Transverse colon (tissue), 4 donors: ENCODE results near the gene OLFML3. TPM values are rescaled to one million over a fixed set of nuclear protein-coding genes. Genes with fewer than 3 reads are reported as not detected.

Source experiments
- DNase-seq: peaks from one replicate; pipeline ENCODE4 v3.0.0-alpha.2; 2019
- H3K27ac ChIP-seq, 4 donors: fragments of 200-600 bp; sonication (generic); 2 replicates each; pipeline ENCODE4 v1.5.1; 2016 to 2018; ENCODE audit warnings: inconsistent platforms in 4 of 4
- H3K27me3 ChIP-seq: fragments of 200-600 bp; sonication (generic); 2 replicates; pipeline ENCODE4 v1.5.1; 2017; ENCODE audit warnings: inconsistent platforms
- H3K36me3 ChIP-seq, 4 donors: fragments of 200-600 bp; sonication (generic); 2 replicates each; pipeline ENCODE4 v1.5.1; 2017 to 2019; ENCODE audit warnings: inconsistent platforms in 4 of 4
- H3K4me1 ChIP-seq, 4 donors: fragments of 200-600 bp; sonication (generic); 2 replicates each; pipeline ENCODE4 v1.5.1; 2017 to 2020; ENCODE audit warnings: inconsistent platforms in 4 of 4
- H3K4me3 ChIP-seq, 4 donors: fragments of 200-600 bp; sonication (generic); 1 replicate in 1 of 4; 2 replicates in 3 of 4; pipeline versions ENCODE4 v1.5.1 to v1.6.1; 2017 to 2019; ENCODE audit warnings: inconsistent platforms in 4 of 4
- H3K9me3 ChIP-seq, 2 donors: fragments of 200-600 bp; sonication (generic); 2 replicates each; pipeline ENCODE4 v1.5.1; 2017 to 2019; ENCODE audit warnings: inconsistent platforms in 2 of 2
- EP300 ChIP-seq: sonication (generic); formaldehyde crosslinking; IDR thresholded peaks from one replicate; pipeline ENCODE4 v1.6.1; 2017; ENCODE audit warnings: antibody characterized with exemption, low read depth
- POLR2A ChIP-seq: fragments of 450-650 bp; IDR thresholded peaks from one replicate; pipeline ENCODE4 v1.6.1; 2016; ENCODE audit warnings: antibody characterized with exemption, mild to moderate bottlenecking, moderate library complexity
- POLR2AphosphoS5 ChIP-seq, 3 donors: sonication (generic); formaldehyde crosslinking; IDR thresholded peaks; one replicate each; pipeline ENCODE4 v1.6.1; 2016; ENCODE audit warnings: antibody characterized with exemption in 3 of 3
- WGBS, 2 donors: methylation state at CpG; one replicate each; pipeline ENCODE4 v1.1.5; 2018; ENCODE audit warnings: low coverage in 1 of 2; 5-methylcytosine and 5-hydroxymethylcytosine counted together
- in situ Hi-C, 4 donors: fragments of 200-750 bp; cut with MboI; loops; one replicate each; pipeline versions ENCODE4 v1.15.0 to v1.15.1; 2017; ENCODE audit warnings: low sequenced_read_pairs in 3 of 4, low pct_ligation_motif_present in 1 of 4, low pct_unique_long_range_greater_than_20kb in 1 of 4
- intact Hi-C: fragments of 100-400 bp; cut with DNase I; formaldehyde crosslinking; loops from one replicate; pipeline ENCODE4 v1.15.1; 2023; ENCODE audit warnings: low total_unique reads
- total RNA-seq, 4 donors: library from RNA; depleted of rRNA; stranded (reverse); fragments of >200 nt; gene quantifications; one replicate each; pipeline ENCODE4 v1.1.0, GENCODE V29; 2016
- TF ChIP-seq, protein P1 (sequence below), 5 experiments: fragments of 200-600 bp in 3 of 5; fragments of 450-650 bp in 2 of 5; sonication (generic) in 3 of 5; IDR thresholded peaks; 1 replicate in 2 of 5; 2 replicates in 3 of 5; pipeline ENCODE4 v1.5.1; 2016 to 2017; ENCODE audit warnings: antibody characterized with exemption in 5 of 5, inconsistent platforms in 3 of 5, mild to moderate bottlenecking in 2 of 5, moderate library complexity in 1 of 5

The OLFML3 gene
- total RNA-seq, 4 donors from 2014 or later, result 15.7 to 29.2 (median 24.3) TPM

GRCh38 chr1:113983826-113984225 lies 4.6 kb downstream of the OLFML3 start:
- DNase-seq, result no peak
- H3K27me3 ChIP-seq, result no peaks in the 10 kb centered on the region
- no peak overlapping the region for H3K4me3 ChIP-seq
- H3K36me3 ChIP-seq, result no peaks in the 10 kb centered on the region
- no peak for TF ChIP-seq POLR2A
- TF ChIP-seq POLR2AphosphoS5 (IDR thresholded peaks at IDR 0.05), result no peak
- TF ChIP-seq, protein P1, sequence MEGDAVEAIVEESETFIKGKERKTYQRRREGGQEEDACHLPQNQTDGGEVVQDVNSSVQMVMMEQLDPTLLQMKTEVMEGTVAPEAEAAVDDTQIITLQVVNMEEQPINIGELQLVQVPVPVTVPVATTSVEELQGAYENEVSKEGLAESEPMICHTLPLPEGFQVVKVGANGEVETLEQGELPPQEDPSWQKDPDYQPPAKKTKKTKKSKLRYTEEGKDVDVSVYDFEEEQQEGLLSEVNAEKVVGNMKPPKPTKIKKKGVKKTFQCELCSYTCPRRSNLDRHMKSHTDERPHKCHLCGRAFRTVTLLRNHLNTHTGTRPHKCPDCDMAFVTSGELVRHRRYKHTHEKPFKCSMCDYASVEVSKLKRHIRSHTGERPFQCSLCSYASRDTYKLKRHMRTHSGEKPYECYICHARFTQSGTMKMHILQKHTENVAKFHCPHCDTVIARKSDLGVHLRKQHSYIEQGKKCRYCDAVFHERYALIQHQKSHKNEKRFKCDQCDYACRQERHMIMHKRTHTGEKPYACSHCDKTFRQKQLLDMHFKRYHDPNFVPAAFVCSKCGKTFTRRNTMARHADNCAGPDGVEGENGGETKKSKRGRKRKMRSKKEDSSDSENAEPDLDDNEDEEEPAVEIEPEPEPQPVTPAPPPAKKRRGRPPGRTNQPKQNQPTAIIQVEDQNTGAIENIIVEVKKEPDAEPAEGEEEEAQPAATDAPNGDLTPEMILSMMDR (IDR thresholded peaks at IDR 0.05), result no peak
- TF ChIP-seq EP300, result no peak
- peaks cover 18 to 50% (median 23%) of the 10 kb centered on the region in 4 donors for H3K4me1 ChIP-seq
- peak overlapping the region; percentile 81 to 89 (median 84) for H3K27ac ChIP-seq
- 79 to 84% methylated on average over 5 to 7 of the region's 7 CpGs for WGBS, 2 donors
- in situ Hi-C loops, result loop anchor here in 1 of 4 donors (10.0 kb wide), 1 partner anchor 291 kb away; no protein-coding TSS in a partner anchor
- intact Hi-C loops, result loop anchor here (5.0 kb wide), 1 partner anchor 298 kb away; no protein-coding TSS in a partner anchor
- no peaks in the 10 kb centered on the region for H3K9me3 ChIP-seq

DNA sequence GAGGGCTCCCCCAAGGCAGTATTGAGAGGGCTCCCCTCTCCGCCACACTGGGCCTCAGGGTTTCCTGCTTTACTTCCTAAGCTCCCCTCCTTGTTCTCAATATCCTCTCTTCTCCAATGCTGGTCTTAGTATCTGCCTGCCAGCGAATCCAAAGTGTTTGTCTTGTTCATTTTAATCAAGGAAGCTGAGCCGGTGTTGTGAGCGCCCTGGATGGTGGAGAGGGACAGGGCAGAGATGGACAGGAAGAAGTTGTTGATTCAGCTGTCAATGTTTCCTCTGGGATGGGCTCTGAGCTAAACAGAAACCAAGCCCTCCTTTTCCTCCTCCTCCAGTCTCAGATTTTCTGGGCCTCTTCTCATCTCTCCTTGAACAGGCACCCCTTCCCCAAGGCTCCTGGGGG lies 5.4 kb downstream of the OLFML3 start:
- H3K4me1 ChIP-seq, result peaks cover 15 to 45% (median 23%) of the 10 kb centered on the region in 4 donors
- intact Hi-C loops, result loop anchor here (5.0 kb wide), 1 partner anchor 298 kb away; no protein-coding TSS in a partner anchor
- no peak overlapping the region for H3K4me3 ChIP-seq
- no peaks in the 10 kb centered on the region for H3K27me3 ChIP-seq
- peak overlapping the region in 1 of 4 donors; percentile 21 for H3K27ac ChIP-seq
- WGBS, 2 donors, result 57% methylated on average over 4 of the region's 4 CpGs; no CpG with 5 or more reads in 1 of the 2 donors
- no peaks in the 10 kb centered on the region for H3K9me3 ChIP-seq
- in situ Hi-C loops, result loop anchor here in 1 of 4 donors (10.0 kb wide), 1 partner anchor 290 kb away; no protein-coding TSS in a partner anchor
- H3K36me3 ChIP-seq, result no peaks in the 10 kb centered on the region
- TF ChIP-seq, protein P1 (IDR thresholded peaks at IDR 0.05), result no peak
- TF ChIP-seq POLR2AphosphoS5 (IDR thresholded peaks at IDR 0.05), result no peak
- no peak for TF ChIP-seq EP300
- TF ChIP-seq POLR2A, result no peak
- DNase-seq, result no peak

DNA sequence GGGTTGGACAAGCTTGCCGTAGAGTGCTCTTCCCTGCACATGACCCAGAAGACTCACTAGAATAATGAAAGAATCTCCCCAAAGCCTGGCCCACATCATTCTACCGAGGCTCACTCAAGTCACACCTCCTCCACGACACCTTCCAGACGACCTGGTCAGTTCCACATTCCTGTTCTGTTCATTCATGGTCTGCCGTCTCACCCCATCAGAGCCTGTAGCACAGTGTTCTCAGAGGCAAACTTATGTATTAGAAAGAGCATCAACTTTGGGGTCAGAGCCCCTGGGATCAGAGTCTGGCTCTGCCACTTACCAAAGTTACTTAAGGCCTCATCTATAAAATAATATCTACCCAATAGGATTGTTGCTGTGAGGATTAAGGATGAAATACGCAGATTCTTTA lies 7.5 kb downstream of the OLFML3 start:
- peaks cover 14 to 32% (median 20%) of the 10 kb centered on the region in 4 donors for H3K4me1 ChIP-seq
- 79 to 87% methylated on average over 3 to 6 of the region's 6 CpGs for WGBS, 2 donors
- no peak for DNase-seq
- H3K27me3 ChIP-seq, result no peaks in the 10 kb centered on the region
- no peaks in the 10 kb centered on the region for H3K9me3 ChIP-seq
- in situ Hi-C loops, result loop anchor here in 1 of 4 donors (10.0 kb wide), 1 partner anchor 288 kb away; no protein-coding TSS in a partner anchor
- intact Hi-C loops, result no loop called here
- TF ChIP-seq POLR2AphosphoS5 (IDR thresholded peaks at IDR 0.05) (no peak), EP300 (no peak), POLR2A (no peak)
- TF ChIP-seq, protein P1 (IDR thresholded peaks at IDR 0.05), result no peak
- no peak overlapping the region for H3K4me3 ChIP-seq
- H3K27ac ChIP-seq, result no peak overlapping the region
- no peaks in the 10 kb centered on the region for H3K36me3 ChIP-seq

- 53 to 93% methylated on average over 3 to 5 of the region's 5 CpGs for WGBS, 2 donors
- no peak overlapping the region for H3K4me3 ChIP-seq
- DNase-seq, result no peak
- H3K36me3 ChIP-seq, result no peaks in the 10 kb centered on the region
- in situ Hi-C loops (loop anchor here in 1 of 4 donors (10.0 kb wide), 1 partner anchor 288 kb away; no protein-coding TSS in a partner anchor), intact Hi-C loops (no loop called here)
- H3K27me3 ChIP-seq, result no peaks in the 10 kb centered on the region
- H3K9me3 ChIP-seq, result no peaks in the 10 kb centered on the region
- H3K4me1 ChIP-seq, result peaks cover 12 to 28% (median 18%) of the 10 kb centered on the region in 4 donors
- no peak for TF ChIP-seq POLR2A
- TF ChIP-seq EP300, result no peak
- TF ChIP-seq POLR2AphosphoS5 (IDR thresholded peaks at IDR 0.05), result no peak
- TF ChIP-seq, protein P1 (IDR thresholded peaks at IDR 0.05), result no peak
- H3K27ac ChIP-seq, result no peak overlapping the region
These were observed 8.0 kb downstream of the OLFML3 start for GRCh38 chr1:113987259-113987658.
